Fibroblast of mammary gland (primary cell): ENCODE measurements around the gene TMEM30A.

Source experiments
- DNase-seq: peaks from one replicate; pipeline ENCODE4 v3.0.0-alpha.2; 2010; ENCODE audit warnings: low read depth
- H3K4me3 ChIP-seq: 2 replicates; pipeline ENCODE4 v1.5.1; 2011; ENCODE audit warnings: low read depth, mild to moderate bottlenecking, low read length, moderate library complexity; ENCODE audit not compliant: control insufficient read depth
- CTCF ChIP-seq: conservative IDR thresholded peaks from 2 replicates; pipeline ENCODE4 v1.5.1; 2011; ENCODE audit warnings: low read depth, low read length, inconsistent platforms; ENCODE audit not compliant: control insufficient read depth, insufficient read depth

TMEM30A gene

GRCh38 chr6:75223428-75223827, 61.2 kb downstream of the TMEM30A start:
- TF ChIP-seq CTCF = no peak
- DNase-seq = no peak
- no peak overlapping the region for H3K4me3 ChIP-seq

GRCh38 chr6:75222261-75222660, 62.3 kb downstream of the TMEM30A start:
- H3K4me3 ChIP-seq = no peak overlapping the region
- no peak for DNase-seq
- no peak for TF ChIP-seq CTCF

- no peak for DNase-seq
- TF ChIP-seq CTCF = no peak
- H3K4me3 ChIP-seq = no peak overlapping the region
Measured at GRCh38 chr6:75221116-75221515, 63.5 kb downstream of the TMEM30A start.

- no peak overlapping the region for H3K4me3 ChIP-seq
- DNase-seq = peak; percentile 81
- no peak for TF ChIP-seq CTCF
Measured at GRCh38 chr6:75220357-75220756, 64.2 kb downstream of the TMEM30A start.

- no peak for DNase-seq
- no peak for TF ChIP-seq CTCF
- no peak overlapping the region for H3K4me3 ChIP-seq
Measured at GRCh38 chr6:75219263-75219662, 65.3 kb downstream of the TMEM30A start.

- DNase-seq = peak; percentile 91
- no peak overlapping the region for H3K4me3 ChIP-seq
- TF ChIP-seq CTCF = no peak
Measured at GRCh38 chr6:75217193-75217592, 67.4 kb downstream of the TMEM30A start.

- DNase-seq = no peak
- no peak for TF ChIP-seq CTCF
- H3K4me3 ChIP-seq = no peak overlapping the region
Measured at GRCh38 chr6:75215291-75215690, 69.3 kb downstream of the TMEM30A start.
